HEK293T (cell line): ENCODE results near the gene SCLT1.

Source experiments
- CTCF ChIA-PET: fragments of 350-600 bp; formaldehyde crosslinking; extraction: SDS; loops from one replicate; lab custom pipeline; 2021; ENCODE audit warnings: antibody characterized with exemption, inconsistent platforms; lab: Yijun Ruan, JAX
- POLR2A ChIA-PET: fragments of 350-600 bp; formaldehyde crosslinking; extraction: SDS; loops from one replicate; lab custom pipeline; 2020; ENCODE audit warnings: antibody characterized with exemption, inconsistent platforms; lab: Yijun Ruan, JAX
- DNase-seq: peaks from one replicate; pipeline ENCODE4 v3.0.0; 2012; ENCODE audit warnings: mixed read lengths; ENCODE audit errors: extremely low spot score
- ARNT ChIP-seq: fragments of 450-650 bp; IDR thresholded peaks from 2 replicates; pipeline ENCODE4 v1.6.1; 2017; ENCODE audit warnings: mild to moderate bottlenecking
- BHLHE40 ChIP-seq: fragments of 450-650 bp; IDR thresholded peaks from 2 replicates; pipeline ENCODE4 v1.6.1; 2016; ENCODE audit warnings: mild to moderate bottlenecking, moderate library complexity, borderline replicate concordance
- CTBP1 ChIP-seq: fragments of 450-650 bp; IDR thresholded peaks from 2 replicates; pipeline ENCODE4 v1.6.1; 2016; ENCODE audit warnings: borderline replicate concordance
- ELF4 ChIP-seq: fragments of 450-650 bp; IDR thresholded peaks from 2 replicates; pipeline ENCODE4 v1.6.1; 2017; ENCODE audit warnings: antibody characterized with exemption
- FOXA1 ChIP-seq: fragments of 450-650 bp; IDR thresholded peaks from 2 replicates; pipeline ENCODE4 v1.6.1; 2016; ENCODE audit warnings: mild to moderate bottlenecking
- FOXK2 ChIP-seq: fragments of 450-650 bp; IDR thresholded peaks from 2 replicates; pipeline ENCODE4 v1.6.1; 2016; ENCODE audit warnings: mild to moderate bottlenecking
- FOXM1 ChIP-seq: fragments of 450-650 bp; IDR thresholded peaks from 2 replicates; pipeline ENCODE4 v1.6.1; 2017; ENCODE audit warnings: mild to moderate bottlenecking, borderline replicate concordance
- HDGF ChIP-seq: fragments of 450-650 bp; IDR thresholded peaks from 2 replicates; pipeline ENCODE4 v1.6.1; 2017; ENCODE audit warnings: antibody characterized with exemption, borderline replicate concordance
- L3MBTL2 ChIP-seq: fragments of 450-650 bp; conservative IDR thresholded peaks from 2 replicates; pipeline ENCODE4 v1.6.1; 2016; ENCODE audit warnings: mild to moderate bottlenecking
- LEF1 ChIP-seq: fragments of 450-650 bp; IDR thresholded peaks from 2 replicates; pipeline ENCODE4 v1.6.1; 2017; ENCODE audit warnings: mild to moderate bottlenecking, borderline replicate concordance
- NFRKB ChIP-seq: fragments of 450-650 bp; IDR thresholded peaks from 2 replicates; pipeline ENCODE4 v1.6.1; 2016; ENCODE audit warnings: mild to moderate bottlenecking, moderate library complexity
- SP1 ChIP-seq: fragments of 450-650 bp; IDR thresholded peaks from 2 replicates; pipeline ENCODE4 v1.6.1; 2017
- SUZ12 ChIP-seq: fragments of 450-650 bp; IDR thresholded peaks from 2 replicates; pipeline ENCODE4 v1.6.1; 2016; ENCODE audit warnings: mild to moderate bottlenecking
- TARDBP ChIP-seq: fragments of 450-650 bp; IDR thresholded peaks from 2 replicates; pipeline ENCODE4 v1.6.1; 2016
- ZNF384 ChIP-seq: fragments of 450-650 bp; IDR thresholded peaks from 2 replicates; pipeline ENCODE4 v1.6.1; 2016
- TF ChIP-seq, protein P1 (sequence below): fragments of 450-650 bp; IDR thresholded peaks from 2 replicates; pipeline ENCODE4 v1.6.1; 2016

The SCLT1 gene

DNA sequence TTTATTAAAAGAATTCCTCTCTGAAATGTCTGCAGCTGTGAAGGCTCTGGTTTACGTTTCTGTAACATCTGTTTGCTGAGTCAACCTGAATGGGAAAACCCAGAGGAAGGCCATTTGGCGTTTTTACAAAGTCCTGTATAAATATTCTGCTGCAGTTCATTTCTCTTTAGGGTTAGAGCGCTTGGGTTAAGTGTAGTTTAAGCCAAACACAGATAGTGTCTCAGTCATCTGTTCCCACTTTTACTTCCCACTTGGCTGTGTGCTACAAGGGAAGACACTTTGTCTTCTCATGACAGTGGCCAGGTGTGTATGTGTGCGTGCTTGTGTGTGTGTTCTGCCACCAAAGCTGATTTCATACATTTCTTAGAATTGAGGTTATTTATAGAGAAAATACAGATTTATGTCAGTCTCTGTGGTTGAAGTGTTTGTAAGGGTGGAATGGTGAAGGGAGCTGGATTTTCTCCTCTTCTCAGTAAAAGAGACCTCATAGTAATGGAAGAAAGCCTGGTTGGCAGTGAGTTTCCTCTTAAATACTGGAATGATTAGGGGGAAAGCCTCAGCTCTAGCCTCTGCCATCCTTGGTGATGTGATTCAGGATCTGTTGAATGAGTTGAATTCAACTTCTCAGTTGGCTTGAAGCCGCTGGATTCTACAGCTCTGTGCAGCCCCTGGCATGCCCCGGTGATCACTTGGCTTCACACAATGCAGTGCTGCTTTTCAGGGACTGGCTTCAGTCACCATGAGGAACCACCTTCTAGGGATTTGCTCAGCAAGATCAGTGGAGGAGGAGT is 233.3 kb downstream of the SCLT1 start:
- POLR2A ChIA-PET, result no interaction called here
- TF ChIP-seq, protein P1, sequence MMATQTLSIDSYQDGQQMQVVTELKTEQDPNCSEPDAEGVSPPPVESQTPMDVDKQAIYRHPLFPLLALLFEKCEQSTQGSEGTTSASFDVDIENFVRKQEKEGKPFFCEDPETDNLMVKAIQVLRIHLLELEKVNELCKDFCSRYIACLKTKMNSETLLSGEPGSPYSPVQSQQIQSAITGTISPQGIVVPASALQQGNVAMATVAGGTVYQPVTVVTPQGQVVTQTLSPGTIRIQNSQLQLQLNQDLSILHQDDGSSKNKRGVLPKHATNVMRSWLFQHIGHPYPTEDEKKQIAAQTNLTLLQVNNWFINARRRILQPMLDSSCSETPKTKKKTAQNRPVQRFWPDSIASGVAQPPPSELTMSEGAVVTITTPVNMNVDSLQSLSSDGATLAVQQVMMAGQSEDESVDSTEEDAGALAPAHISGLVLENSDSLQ, result no peak
- TF ChIP-seq L3MBTL2, result no peak
- TF ChIP-seq ZNF384, result no peak
- no peak for TF ChIP-seq SUZ12
- TF ChIP-seq BHLHE40, result no peak
- no peak for TF ChIP-seq TARDBP
- no peak for TF ChIP-seq LEF1
- no peak for TF ChIP-seq HDGF
- no peak for TF ChIP-seq FOXK2
- no peak for TF ChIP-seq CTBP1
- TF ChIP-seq ARNT, result no peak
- no peak for TF ChIP-seq NFRKB
- no peak for TF ChIP-seq FOXM1
- TF ChIP-seq ELF4, result no peak
- no peak for TF ChIP-seq SP1
- no peak for TF ChIP-seq FOXA1
- no peak for DNase-seq
- CTCF ChIA-PET, result no interaction called here

DNA sequence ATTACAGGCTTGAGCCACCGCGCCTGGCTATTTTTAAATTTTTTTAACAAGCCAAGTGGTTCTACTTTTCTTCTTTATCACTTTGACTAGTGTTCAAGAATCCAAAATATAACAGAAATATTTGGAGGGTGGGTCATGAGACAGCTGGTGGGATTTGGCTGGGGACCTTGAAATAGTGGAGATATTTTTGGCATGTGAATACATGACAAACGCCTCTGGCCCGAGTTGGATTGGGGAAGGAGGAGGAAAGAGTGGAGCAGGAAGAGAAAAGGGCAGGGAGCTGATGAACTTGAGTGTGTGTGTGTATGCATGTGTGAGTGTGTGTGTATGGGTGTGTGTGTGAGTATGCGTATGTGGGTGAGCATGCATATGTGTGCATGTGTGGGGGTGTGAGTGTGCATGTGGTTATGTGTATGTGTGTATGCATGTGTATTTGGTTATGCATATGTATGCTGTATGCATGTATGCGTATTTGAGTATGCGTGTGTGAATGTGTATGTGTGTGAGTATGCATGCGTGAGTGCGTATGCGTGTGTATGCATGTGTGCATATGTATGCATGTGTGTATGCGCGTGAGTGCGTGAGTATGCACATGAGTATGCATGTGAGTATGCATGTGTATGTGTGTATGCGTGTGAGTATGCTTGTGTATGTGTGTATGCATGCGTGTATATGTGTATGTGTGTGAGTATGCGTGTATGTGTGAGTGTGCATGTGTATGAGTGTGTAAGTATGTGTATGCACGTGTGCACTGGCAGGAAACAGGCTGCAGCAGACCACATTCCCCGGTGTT is 234.3 kb downstream of the SCLT1 start:
- TF ChIP-seq TARDBP (peak; percentile 89), CTBP1 (no peak)
- no peak for DNase-seq
- ChIA-PET CTCF (no interaction called here), POLR2A (no interaction called here)

DNA sequence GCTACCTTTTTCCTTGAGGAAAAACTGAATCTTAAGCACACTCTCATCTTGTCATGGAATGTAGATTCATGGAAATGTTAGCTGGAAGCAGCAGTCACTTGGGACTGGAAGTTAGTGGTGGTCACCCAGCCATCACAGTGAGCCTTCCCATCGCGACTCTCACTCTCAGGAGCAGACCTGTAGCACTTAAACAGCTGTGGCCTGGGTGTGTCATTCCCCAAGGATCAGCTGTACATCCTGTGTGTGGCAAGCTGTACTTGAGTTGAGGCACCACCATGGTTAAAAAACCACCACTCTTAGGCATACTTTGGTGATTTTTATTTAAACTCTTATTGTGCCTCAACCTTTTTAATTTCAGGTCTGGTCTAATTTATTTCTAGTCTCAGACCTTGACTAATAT is 237.1 kb downstream of the SCLT1 start:
- ChIA-PET POLR2A (no interaction called here), CTCF (no interaction called here)
- no peak for DNase-seq
- TF ChIP-seq SUZ12 (no peak), SP1 (no peak), LEF1 (no peak), NFRKB (no peak), CTBP1 (no peak), ZNF384 (no peak), TARDBP (no peak), FOXK2 (no peak)

DNA sequence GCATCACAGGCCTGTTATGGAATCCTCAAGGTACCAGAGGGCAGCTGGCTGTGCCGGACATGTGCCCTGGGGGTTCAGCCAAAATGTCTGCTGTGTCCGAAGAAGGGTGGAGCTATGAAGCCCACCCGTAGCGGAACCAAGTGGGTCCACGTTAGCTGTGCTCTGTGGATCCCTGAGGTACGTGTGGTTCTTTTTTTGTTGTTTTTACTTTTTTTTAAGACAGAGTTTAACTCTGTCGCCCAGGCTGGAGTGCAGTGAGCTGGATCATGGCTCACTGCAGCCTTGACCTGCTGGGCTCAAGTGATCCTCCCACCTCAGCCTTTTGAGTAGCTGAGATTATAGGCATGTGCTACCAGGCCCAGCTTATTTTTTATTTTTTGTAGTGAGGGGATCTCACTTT is 237.7 kb downstream of the SCLT1 start:
- CTCF ChIA-PET, result interaction anchor here (0.8 kb wide), 1 partner anchor 8 kb away, joined by 3 read pairs; no protein-coding TSS in a partner anchor
- POLR2A ChIA-PET, result no interaction called here
- no peak for TF ChIP-seq SP1
- no peak for TF ChIP-seq CTBP1
- no peak for TF ChIP-seq ELF4
- no peak for TF ChIP-seq ZNF384
- no peak for TF ChIP-seq NFRKB
- DNase-seq, result no peak

DNA sequence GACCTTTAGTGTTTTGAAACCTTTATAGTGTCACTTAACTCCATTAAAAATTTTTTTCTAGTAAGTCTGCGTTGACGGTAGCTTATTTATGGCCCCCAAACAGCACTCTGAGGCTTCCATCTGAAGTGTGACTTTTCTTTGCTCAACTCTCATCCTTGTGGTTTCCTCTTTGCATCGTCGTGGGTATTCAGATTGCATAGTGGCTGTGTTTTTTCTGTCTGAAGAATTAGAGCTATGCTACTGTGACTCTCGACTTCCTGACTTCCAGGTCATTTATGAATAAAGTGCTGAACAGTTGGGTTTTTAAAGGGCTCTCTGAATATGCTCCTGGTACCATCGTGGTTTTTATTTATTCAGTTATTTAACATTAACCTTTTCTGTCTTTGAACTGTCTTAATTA is 238.9 kb downstream of the SCLT1 start:
- POLR2A ChIA-PET, result no interaction called here
- no peak for DNase-seq
- CTCF ChIA-PET, result no interaction called here
- TF ChIP-seq ELF4 (no peak), NFRKB (no peak), HDGF (no peak), CTBP1 (no peak), ARNT (no peak), TARDBP (no peak), FOXK2 (no peak), L3MBTL2 (no peak), ZNF384 (no peak), FOXM1 (no peak), BHLHE40 (no peak), FOXA1 (no peak)
- TF ChIP-seq, protein P1, result no peak

DNA sequence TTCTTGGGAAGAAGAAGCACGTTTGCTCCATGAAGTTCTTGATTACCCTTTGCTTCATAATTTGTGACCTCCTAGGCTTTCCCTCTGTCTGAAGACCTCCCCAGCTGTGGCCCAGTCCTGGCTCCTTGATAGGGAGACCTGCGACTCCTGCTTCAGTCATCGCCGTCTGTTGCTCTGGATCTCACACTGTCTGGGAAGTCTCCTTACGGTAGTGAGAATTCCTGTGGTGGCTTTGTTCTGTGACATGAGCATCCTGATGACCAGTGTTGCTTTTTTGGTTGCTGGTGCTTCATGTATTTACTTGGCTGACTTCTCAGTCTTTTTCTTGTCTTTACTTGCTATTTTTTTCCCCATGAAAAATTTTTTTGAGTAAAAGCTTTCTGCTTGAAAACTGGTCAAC is 239.6 kb downstream of the SCLT1 start:
- TF ChIP-seq CTBP1 (no peak), ELF4 (no peak), SUZ12 (no peak), ARNT (no peak), LEF1 (no peak), FOXA1 (no peak), FOXK2 (no peak), L3MBTL2 (no peak), FOXM1 (no peak), NFRKB (no peak), SP1 (no peak), TARDBP (no peak), BHLHE40 (no peak), HDGF (no peak), ZNF384 (no peak)
- TF ChIP-seq, protein P1, result no peak
- CTCF ChIA-PET, result no interaction called here
- POLR2A ChIA-PET, result no interaction called here
- DNase-seq, result no peak
